GM20431 (cell line): Measurements from ENCODE around the gene ZNF234.
"Not testable (repeated sequence)": the region's sequence is repeated elsewhere in the genome, so short reads cannot be mapped to it uniquely, and the experiment has no call there.

ENCODE experiments used
- in situ Hi-C: fragments of 300-500 bp; cut with MseI, MboI; formaldehyde crosslinking; loops from one replicate; pipeline ENCODE4 v1.15.0; 2020; ENCODE audit warnings: low sequenced_read_pairs; ENCODE audit not compliant: unreplicated experiment

The ZNF234 gene

GRCh38 chr19:44141191-44142058 is at the start of gene ZNF234:
Gene ZNF234, plus strand, starts transcription at chr19:44141554. Its CDS starts 3,079 bp downstream, at chr19:44144633.
- in situ Hi-C loops = no loop called here

- in situ Hi-C loops = no loop called here
Observed at GRCh38 chr19:44092108-44092507, 49.2 kb upstream of the ZNF234 start.

GRCh38 chr19:44093931-44094765 is 47.2 kb upstream of the ZNF234 start, which contains the start of gene ZNF224:
Gene ZNF224, plus strand, starts transcription at chr19:44094361. Its CDS starts 3,513 bp downstream, at chr19:44097874.
- in situ Hi-C loops = no loop called here

- in situ Hi-C loops = no loop called here
Observed at GRCh38 chr19:44107751-44108150, 33.6 kb upstream of the ZNF234 start.

- in situ Hi-C loops = no loop called here
Observed at GRCh38 chr19:44109458-44109857, 31.9 kb upstream of the ZNF234 start.

- in situ Hi-C loops = no loop called here
Observed at GRCh38 chr19:44111910-44112463, 29.4 kb upstream of the ZNF234 start.

- in situ Hi-C loops = no loop called here
Observed at GRCh38 chr19:44112802-44113137, 28.6 kb upstream of the ZNF234 start.

- in situ Hi-C loops = no loop called here
Observed at GRCh38 chr19:44113138-44113783, 28.1 kb upstream of the ZNF234 start, which contains the start of gene ZNF225. Gene ZNF225, plus strand, starts transcription at chr19:44113399. Its CDS starts 2,429 bp downstream, at chr19:44115828.

- in situ Hi-C loops = no loop called here
Observed at GRCh38 chr19:44113784-44114390, 27.5 kb upstream of the ZNF234 start.

GRCh38 chr19:44121162-44121561 is 20.2 kb upstream of the ZNF234 start:
- in situ Hi-C loops = not testable (repeated sequence)

GRCh38 chr19:44131955-44132354 is 9.4 kb upstream of the ZNF234 start:
- in situ Hi-C loops = no loop called here

GRCh38 chr19:44142059-44142433 is 692 bp downstream of the ZNF234 start:
- in situ Hi-C loops = no loop called here

GRCh38 chr19:44149776-44150175 is 8.4 kb downstream of the ZNF234 start:
- in situ Hi-C loops = no loop called here

- in situ Hi-C loops = no loop called here
Observed at GRCh38 chr19:44151491-44151890, 10.1 kb downstream of the ZNF234 start.

GRCh38 chr19:44156475-44156874 is 15.1 kb downstream of the ZNF234 start:
- in situ Hi-C loops = no loop called here

GRCh38 chr19:44163789-44164188 is 22.4 kb downstream of the ZNF234 start:
- in situ Hi-C loops = no loop called here

GRCh38 chr19:44164327-44164672 is 22.9 kb downstream of the ZNF234 start:
- in situ Hi-C loops = no loop called here

- in situ Hi-C loops = no loop called here
Observed at GRCh38 chr19:44164673-44165512, 23.5 kb downstream of the ZNF234 start, which contains the start of gene ZNF226. Gene ZNF226, plus strand, starts transcription at chr19:44165100. Its CDS starts 4,981 bp downstream, at chr19:44170081.

- in situ Hi-C loops = not testable (repeated sequence)
Observed at GRCh38 chr19:44170660-44171059, 29.3 kb downstream of the ZNF234 start.
